ENCODE measurements around the gene SNX4.
"Not testable (repeated sequence)": the region's sequence is repeated elsewhere in the genome, so short reads cannot be mapped to it uniquely, and the experiment has no call there.

The SNX4 gene

DNA sequence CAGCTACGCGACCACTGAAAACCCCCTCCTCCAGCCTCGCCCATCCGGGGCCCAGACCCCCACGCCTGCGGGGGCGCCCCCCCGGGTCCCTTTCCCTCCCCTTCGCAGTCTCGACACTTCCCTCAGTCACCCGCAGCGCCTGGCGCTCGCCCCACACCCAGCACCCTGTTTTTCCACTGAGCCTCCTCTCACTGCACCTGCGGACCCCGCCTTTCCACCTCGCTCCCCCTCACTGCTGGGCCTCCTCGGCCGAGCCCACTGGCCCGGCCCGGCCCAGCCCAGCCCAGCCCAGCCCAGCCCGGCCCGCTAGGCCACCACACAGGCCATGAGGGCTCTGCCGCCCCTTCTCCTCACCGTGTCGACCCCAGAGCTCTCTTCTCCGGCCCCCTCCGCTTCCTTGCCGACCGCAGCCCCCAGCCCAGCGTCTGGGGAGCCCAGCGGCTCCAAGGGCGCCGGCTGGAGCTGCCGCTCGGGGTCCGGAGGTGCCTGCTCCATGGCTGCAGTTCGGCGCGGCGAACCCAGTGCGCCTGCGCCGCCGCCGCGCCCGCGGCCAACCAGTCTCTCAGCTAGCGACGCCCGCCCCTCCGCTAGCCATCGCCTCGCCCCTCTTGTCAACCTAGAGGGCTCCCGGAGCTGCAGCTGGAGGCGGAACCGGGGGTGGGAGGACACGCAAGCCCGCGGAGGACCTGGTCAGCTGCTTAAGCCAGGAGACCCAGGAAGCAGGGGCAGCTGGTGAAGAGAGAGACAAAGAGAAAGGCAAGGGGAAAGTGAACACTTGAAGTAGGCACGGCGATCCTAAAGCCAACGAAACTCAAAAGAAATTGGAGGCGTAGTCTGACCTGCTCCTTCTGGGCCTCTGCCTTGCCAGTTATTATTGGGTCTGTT, at the start of gene SNX4:
TSS of gene SNX4 (minus strand) at position 525 of the 885 bp plus-strand sequence. CDS start at position 495, 30 bp downstream.
- peak; percentile 77 to 81 for DNase-seq

DNA sequence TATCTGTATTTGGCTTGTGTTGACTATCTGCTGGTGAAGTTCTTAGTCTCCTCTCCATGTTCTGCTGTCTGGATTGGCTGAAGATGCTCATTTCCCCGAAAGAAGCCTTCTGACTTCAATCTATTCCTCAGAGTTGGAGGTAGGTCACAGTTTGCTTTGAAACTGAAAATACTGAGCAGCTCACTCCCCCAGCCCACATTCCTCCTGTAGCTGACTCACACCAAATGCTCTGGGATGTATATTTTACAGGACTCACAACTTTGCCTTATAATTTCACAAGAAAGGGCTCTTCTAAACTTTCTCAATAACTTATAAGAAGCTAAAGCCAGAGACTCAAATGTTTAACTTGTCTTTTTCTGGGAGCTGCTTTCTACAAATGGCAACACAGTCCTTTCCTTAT, 36.3 kb upstream of the SNX4 start:
- DNase-seq = no peak

DNA sequence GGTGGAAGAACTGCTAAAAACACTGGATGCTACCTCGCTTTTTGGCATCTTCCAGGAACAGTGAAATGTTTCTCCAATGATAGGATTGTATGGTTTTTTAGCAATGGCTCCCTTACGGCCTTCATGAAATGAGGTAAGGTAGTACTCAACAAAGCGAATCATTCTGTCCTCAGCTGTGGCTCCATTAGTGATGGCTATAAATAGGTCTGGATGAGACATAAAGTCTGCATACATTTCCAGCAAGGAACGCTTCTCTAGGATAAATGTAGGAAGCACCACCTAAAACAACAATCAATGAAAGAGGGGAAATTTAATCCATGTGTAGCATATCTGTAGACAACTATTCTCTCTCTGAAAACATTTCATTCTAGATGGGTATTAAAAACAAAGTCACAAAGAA, 32.4 kb upstream of the SNX4 start:
- no peak for DNase-seq

DNA sequence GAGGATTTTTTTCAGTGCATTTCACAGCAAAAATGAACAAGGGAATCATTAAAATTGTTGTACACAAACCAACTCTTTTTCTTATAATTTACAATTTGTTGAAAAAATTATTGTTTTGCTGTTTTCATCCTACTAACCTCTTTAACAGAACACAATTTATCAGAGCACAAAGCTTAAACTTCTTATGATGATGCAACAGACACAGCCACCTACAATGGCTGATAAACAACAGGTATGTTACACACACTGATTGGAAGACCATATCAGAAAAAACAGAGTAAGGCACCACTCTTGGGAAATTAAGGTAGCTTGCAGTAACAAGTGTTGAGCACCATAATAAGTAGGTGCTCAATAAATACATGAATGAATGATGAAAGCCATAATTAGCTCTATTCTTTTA, 8.9 kb upstream of the SNX4 start:
- DNase-seq = no peak

DNA sequence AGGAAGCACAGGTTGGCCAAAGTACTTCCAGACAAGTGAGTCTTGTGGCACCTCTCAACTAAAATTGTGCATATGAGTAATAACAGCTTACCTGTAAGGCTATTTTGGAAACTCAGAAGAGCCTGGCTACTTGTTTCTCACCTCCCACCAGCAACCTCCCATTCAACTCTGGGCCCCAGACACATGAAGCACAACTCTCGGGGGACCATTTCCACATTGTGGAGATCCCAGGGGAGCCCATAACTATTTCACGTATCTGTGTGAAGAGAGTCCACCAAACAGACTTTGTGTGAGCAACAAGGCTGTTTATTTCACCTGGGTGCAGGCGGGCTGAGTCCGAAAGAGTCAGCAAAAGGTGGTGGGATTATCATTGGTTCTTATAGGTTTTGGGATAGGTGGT, 5.2 kb upstream of the SNX4 start:
- no peak for DNase-seq

DNA sequence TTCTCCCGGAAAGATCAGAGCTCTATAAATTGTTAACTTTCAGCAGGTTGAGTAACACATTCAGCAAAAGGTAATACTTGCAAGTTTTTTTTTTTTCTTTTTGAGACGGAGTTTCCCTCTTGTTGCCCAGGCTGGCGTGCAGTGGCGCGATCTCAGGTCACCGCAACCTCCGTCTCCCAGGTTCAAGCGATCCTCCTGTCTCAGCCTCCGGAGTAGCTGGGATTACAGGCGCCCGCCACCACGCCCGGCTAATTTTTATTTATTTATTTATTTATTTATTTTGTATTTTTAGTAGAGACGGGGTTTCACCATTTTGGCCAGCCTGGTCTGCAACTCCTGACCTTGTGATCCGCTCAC, 539 bp upstream of the SNX4 start:
- not testable (repeated sequence) for DNase-seq

DNA sequence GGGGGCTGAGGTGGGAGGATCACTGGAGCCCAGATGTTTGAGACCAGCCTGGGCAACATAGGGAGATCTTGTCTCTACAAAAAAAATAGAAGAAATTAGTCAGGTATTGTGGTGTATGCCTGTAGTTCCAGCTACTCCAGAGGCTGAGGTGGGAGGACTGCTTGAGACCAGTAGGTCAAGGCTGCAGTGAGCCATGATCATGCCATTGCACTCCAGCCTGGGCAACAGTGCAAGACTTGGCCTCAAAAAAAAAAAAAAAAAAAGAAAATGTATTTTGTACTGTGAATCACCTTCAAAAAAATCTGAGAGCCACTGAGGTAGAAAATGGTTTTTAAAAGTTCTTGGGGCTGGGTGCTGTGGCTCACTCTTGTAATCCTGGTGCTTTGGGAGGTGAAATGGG, 4.6 kb downstream of the SNX4 start:
- no peak for DNase-seq

DNA sequence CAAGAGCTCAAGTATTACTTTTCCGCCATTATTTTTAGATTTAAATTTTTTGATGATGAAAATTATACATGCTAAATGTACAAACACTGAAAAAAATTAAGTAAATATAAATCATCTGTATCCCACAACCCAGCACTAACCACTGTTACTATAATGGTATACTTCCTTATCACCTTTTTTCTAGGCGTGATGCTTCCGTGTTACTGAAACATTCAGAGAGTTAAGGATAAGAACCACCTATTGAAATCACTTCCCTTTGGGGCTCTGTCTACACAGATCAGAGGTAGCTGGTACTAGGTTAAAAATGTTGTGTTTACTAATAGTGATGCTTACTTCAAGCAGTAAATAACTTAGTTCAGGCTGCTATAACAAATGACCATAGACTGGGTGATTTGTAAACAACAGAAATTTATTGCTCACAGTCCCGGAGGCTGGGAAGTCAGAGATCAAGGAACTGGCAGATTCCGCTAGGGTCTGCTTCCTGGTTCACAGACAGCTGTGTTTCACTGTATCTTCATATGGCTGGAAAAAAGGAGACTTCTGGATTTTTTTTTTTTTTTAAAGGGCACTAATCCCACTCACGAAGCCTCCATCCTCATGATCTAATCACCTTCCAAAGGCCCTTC, 6.4 kb downstream of the SNX4 start:
- no peak for DNase-seq

DNA sequence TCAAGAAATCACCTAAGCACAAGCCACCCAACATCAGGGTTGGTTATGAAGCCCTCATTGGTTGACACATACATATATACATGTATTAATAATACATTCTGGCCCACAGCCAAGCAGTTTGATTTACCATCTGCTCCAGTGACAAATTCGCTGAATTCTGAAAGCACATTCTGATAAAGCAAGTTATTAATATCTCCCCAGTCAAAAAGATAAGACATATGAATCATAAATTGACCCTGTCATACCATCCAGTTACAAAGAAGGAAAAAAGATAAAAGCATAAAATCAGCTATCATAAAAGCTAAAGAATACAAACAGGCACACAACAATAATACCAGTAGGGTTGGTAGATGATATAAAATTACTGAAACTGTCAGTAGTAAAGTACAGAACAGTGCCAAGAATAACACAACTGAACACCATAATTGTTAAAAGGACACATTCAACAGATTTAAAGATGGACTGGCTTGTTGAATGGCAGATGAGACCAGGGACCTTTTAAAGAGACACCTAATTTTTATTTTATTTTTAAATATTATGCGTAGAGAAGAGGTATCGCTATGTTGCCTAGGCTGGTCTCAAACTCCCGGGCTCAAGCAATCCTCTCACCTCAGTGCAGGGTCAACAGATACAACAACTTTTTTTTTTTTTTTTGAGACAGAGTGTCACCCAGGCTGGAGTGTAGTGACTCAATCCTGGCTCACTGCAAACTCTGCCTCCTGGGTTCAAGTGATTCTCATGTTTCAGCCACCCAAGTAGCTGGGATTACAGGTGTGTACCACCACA, 7.7 kb downstream of the SNX4 start:
- DNase-seq = peak; percentile 18 to 27

DNA sequence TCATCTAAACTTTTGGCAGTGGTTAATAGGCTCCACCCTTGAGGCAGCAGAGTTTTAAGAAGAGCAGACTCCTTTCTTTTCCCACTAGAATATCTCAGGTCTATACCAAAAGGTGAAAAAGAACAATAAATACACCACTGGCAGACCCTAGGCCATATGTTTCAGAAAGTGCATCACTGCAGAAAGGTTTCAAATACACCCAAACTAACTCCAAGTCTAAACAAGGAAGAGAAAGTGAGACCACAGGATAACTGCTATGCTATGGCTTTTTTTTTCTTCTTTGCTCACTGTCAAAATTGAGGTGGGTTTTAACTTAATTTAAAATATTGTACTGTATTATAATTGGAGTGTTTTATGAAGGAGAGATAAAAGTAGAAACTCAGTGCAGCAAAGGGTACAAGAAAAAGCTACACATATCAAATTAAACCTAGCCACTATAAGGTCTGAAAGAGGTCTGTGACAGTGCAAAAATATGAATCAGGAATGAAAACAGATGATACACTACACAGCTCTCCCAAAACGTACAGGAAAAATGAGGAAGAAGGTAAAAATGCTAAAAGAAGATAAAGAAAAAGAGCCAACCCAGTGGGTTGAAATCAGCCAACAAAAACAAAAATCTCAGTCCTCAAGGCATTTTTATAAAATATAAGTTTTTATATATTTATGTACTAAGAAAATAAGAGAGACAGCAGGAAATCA, 8.4 kb downstream of the SNX4 start:
- no peak for DNase-seq

DNA sequence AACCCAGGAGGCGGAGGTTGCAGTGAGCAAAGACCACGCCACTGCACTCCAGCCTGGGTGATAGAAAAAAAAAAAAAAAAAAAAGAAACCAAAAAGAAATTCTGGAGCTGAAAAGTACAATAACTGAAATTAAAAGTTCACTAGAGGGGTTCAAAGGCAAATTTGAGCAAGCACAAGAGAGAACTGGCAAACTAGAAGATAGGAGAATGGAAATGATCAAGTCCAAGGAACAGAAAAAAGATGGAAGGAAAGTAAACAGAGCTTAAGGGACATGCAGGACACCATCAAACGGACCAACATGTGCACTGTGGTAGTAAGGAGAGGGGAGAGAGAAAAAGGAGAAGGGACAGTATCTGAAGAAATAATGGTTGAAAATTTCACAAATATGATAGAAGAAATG, 12.9 kb downstream of the SNX4 start:
- DNase-seq = no peak

DNA sequence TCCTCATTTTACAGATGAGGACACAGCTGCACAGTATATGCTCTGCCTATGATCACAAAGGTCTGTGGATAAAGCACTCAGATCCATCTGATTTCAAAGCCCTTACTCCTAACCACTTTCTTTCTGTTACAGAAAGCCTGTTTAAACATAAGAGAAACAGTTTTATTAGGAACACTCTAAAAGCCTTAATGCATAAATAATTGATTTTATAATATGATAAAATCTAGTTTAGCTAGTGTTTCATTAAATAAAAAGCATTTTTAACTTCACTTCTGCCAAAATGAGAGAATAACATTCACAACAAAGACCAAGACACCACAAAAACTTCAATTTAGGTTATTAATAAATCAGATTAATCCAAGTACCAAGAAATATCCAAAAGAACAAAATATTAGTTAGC, 21.4 kb downstream of the SNX4 start:
- DNase-seq = no peak

DNA sequence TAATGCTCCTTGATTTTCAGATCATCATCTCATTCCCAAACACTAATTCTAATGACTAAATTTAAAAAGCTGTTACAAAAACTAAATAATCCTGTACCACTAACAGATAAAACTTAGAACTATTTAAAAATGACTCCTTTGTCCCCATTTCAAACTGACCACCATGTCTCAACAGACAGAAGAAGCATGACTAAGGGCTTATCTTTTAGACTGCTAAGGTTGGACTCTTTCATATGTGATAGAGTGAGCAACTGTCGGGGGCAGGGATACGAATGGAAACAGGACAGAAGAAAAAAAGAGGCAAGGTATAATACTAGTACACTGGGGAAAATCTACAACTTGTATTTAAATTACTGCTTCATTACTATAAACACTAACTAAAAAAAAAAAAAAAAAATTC, 23.3 kb downstream of the SNX4 start:
- no peak for DNase-seq

DNA sequence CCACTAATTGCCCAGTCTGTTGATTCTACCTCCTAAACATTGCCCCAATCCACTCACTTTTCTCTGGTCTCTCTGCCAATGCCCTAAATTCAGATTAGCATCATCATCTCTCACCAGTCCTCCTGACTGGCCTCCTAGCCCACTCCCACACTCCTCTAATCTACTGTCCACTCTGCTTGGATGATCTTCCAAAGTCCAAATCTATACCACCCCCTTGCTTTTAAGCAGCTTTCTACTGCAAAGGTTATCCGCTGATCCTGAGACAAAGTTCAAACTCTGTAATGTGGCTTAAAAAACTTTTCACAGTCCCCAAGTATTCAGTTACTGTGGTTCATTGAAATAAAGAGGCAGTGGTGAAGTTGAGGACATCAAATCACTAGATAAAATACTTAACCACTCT, 37.6 kb downstream of the SNX4 start:
- no peak for DNase-seq

DNA sequence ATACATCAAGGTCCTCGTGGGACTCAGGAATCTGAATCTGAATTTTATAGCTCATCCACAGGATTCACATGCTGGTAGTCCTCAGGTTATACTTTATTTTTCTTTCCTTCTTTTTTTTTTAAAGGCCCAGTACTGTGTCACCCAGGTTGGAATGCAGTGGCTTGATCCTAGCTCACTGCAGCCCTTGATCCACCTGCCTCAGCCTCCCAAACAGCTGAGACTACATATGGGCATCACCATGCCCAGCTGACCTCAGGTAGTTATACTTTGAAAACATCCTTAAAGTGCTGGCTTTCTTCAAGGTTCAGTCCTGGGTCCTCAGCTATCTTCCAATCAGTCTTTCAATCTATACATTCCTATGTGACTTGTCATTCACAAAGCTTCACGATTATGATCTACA, 38.2 kb downstream of the SNX4 start:
- no peak for DNase-seq

DNA sequence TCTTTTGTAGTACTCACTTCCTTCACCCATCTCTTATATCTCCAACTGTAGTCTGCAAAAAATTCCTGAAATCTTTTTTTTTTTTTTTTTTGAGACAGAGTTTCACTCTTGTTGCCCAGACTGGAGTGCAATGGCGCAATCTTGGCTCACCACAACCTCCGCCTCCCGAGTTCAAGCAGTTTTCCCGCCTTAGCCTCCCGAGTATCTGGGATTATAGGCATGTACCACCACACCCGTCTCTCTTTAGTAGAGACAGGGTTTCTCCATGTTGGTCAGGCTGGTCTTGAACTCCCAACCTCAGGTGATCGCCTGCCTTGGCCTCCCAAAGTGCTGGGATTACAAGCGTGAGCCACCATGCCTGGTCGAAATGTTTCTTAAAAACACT, 38.6 kb downstream of the SNX4 start:
- DNase-seq = not testable (repeated sequence)

DNA sequence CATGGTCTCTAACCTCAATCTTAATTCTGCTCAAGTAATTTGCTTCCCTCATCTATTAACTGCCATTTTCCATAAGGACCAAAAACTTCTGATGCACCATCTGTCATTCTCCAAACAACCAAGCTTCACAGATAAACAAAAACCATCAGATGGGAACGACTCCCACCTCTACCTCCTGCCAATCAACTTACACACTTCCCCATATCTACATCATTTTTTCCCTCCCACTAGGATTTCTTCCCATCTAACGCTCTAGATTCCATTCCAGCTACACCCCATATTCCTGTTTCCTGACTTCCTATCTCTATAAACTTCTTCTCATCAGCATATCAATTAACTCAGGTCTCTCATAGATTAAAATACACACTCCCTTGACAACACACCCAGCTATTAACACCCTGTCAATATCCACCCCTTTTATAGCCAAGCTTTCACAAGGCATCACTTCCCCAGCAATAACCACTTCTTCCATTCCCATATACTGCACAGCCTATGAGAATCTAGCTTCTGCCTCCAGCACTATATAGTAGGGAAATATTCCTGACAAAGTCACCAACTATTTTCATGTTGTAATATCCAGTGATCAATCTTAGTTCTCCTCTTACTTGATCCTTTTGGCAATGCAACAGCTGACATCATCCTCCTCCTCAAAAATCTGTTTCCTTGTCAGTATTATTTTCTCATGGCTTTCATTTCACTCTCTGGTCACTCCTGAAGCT, 39.2 kb downstream of the SNX4 start:
- DNase-seq = no peak

DNA sequence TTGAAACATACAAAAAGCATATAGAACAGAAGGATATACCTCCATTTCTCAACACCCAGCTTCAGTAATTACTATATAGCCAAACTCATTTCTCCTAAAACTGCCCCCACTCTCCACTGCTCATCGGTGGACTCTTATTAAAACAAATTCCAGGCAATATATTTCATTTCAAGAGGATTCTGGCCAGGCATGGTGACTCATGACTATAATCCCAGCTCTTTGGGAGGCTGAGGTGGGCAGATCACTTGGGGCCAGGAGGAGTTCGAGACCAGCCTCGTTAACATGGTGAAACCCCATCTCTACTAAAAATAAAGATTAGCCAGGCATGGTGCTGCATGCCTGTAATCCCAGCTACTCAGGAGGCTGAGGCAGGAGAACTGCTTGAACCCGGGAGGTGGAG, 40.9 kb downstream of the SNX4 start:
- no peak for DNase-seq

DNA sequence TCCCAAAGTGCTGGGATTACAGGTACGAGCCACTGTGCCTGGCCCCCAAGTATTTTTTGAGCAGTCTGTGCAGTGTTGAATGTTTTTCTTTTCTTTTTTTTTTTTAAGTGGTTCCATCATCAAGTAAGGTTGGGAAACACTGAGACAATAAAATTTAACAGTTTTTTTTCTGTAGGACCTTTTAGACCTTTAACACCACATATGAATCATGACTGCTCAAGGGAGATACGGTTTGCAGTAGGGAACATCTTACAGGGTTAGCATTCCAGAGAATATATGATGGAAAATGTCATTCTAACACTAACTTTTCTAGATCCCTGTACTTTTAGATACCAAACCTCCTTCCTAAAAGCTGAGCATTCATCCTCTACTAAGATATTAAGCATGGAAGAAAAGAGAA, 41.7 kb downstream of the SNX4 start:
- no peak for DNase-seq

DNA sequence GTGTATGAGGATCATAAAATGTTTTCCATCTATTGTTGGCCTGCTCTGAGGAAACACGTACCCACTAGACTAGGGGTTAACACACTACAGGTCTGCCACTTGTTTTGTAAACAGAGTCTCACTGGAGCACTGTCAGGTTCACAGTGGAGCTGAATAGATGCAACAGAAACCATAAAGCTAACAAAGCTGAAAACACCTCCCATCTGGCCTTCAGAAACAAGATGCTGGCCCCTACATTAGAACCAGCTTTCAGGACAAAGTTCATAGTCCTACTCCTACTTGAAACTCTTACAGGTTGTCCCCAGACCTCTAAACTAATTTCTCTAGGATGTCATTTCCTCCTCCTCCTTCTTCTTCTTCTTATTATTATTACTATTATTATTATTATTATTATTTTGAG, 42.3 kb downstream of the SNX4 start:
- no peak for DNase-seq

DNA sequence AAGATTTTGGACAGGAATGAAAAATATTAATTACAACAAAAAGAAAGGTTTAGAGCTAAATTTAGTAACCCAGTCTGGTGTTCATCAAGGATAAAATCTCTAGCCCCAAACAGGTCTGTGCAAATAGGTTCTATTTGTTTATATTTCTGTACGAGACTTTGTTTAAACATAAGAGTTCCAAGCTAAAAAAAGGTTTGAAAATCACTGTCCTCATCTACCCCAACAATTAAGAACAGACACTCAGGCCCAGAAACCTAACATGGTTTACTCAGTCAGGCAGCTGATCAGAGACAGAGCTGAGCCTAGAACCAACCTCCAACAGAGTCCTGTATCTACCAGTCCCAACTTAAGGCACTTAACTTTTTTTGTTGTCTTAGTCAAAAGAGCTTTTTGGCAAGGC, 49.3 kb downstream of the SNX4 start:
- DNase-seq = no peak

DNA sequence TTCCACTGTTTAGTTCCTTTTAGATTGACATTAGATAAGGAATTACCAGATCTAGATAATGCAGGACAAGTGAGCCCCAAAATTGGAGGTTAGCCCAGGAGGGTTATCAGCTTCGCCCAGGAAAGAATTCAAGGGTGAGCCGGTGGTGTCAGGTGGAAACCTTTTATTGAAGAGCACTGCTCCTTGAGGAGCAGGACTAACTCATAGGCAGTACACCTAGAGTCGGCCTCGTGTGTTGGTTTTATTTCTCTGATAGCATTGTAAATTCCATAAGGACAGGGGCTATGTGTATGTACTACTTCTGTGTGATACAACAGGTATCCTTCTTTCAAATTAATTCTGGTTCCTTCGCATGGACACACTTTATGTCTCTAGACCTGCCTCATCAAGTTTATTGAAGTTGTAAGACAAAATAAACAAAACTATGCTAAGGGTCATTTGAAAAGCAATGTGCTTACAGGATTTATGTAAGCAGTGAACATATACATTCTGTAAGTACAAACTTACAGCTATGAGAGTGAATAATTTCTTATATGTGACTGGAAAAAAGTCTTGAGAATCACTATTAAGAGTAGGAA, 57.2 kb downstream of the SNX4 start:
- DNase-seq = no peak
